CD8-positive, alpha-beta memory T cell (primary cell): Measurements from ENCODE around the gene SLC35A5. TPM values are rescaled to one million over a fixed set of nuclear protein-coding genes. Genes with fewer than 3 reads are reported as not detected.

Experiments
- CTCF ChIA-PET: fragments of 350-600 bp; sonication (Branson Sonifier 250); formaldehyde crosslinking; loops from one replicate; lab custom pipeline; 2021; ENCODE audit warnings: antibody characterized with exemption; lab: Charles Lee
- POLR2A ChIA-PET: fragments of 350-600 bp; sonication (Branson Sonifier 250); formaldehyde crosslinking; loops from one replicate; lab custom pipeline; 2021; ENCODE audit warnings: antibody characterized with exemption; lab: Charles Lee
- DNase-seq, 5 donors: peaks; one replicate each; pipeline versions ENCODE4 v3.0.0 to v3.0.0-alpha.2; 2020 to 2022; ENCODE audit warnings: mixed read lengths in 1 of 5
- H3K27ac ChIP-seq: one replicate; pipeline ENCODE4 v1.7.0; 2013; ENCODE audit warnings: low read depth, mild to moderate bottlenecking, low read length, moderate library complexity
- H3K27me3 ChIP-seq: 2 replicates; pipeline ENCODE4 v1.7.0; 2013; ENCODE audit warnings: low read length, mild to moderate bottlenecking; ENCODE audit not compliant: insufficient read depth, poor library complexity, severe bottlenecking
- H3K36me3 ChIP-seq: 2 replicates; pipeline ENCODE4 v1.7.0; 2013; ENCODE audit warnings: mild to moderate bottlenecking, low read length, moderate library complexity; ENCODE audit not compliant: insufficient read depth
- H3K4me1 ChIP-seq: 2 replicates; pipeline ENCODE4 v1.7.0; 2013; ENCODE audit warnings: mild to moderate bottlenecking, low read length, moderate library complexity; ENCODE audit not compliant: insufficient read depth
- H3K4me3 ChIP-seq: 2 replicates; pipeline ENCODE4 v1.7.0; 2013; ENCODE audit warnings: mild to moderate bottlenecking, low read length
- H3K9me3 ChIP-seq: 2 replicates; pipeline ENCODE4 v1.7.0; 2013; ENCODE audit warnings: mild to moderate bottlenecking, low read length
- H3K27ac Mint-ChIP-seq, 8 donors: one replicate each; pipeline ENCODE4 v1.8.0; 2020 to 2021; ENCODE audit warnings: mixed read lengths in 8 of 8, mild to moderate bottlenecking in 6 of 8, inconsistent platforms in 3 of 8, moderate library complexity in 3 of 8
- H3K27me3 Mint-ChIP-seq, 2 donors: one replicate each; pipeline ENCODE4 v1.8.0; 2020 to 2021; ENCODE audit warnings: mixed read lengths in 2 of 2, mild to moderate bottlenecking in 1 of 2, moderate library complexity in 1 of 2
- H3K36me3 Mint-ChIP-seq, 3 donors: one replicate each; pipeline ENCODE4 v1.8.0; 2020 to 2021; ENCODE audit warnings: mixed read lengths in 3 of 3, inconsistent platforms in 1 of 3, mild to moderate bottlenecking in 1 of 3
- H3K4me1 Mint-ChIP-seq, 3 donors: one replicate each; pipeline ENCODE4 v1.8.0; 2020 to 2021; ENCODE audit warnings: mixed read lengths in 3 of 3, inconsistent platforms in 1 of 3, mild to moderate bottlenecking in 1 of 3
- H3K4me3 Mint-ChIP-seq, 7 donors: one replicate each; pipeline ENCODE4 v1.8.0; 2020 to 2021; ENCODE audit warnings: mixed read lengths in 7 of 7, mild to moderate bottlenecking in 6 of 7, moderate library complexity in 4 of 7, inconsistent platforms in 2 of 7
- H3K9me3 Mint-ChIP-seq, 5 donors: one replicate each; pipeline ENCODE4 v1.8.0; 2020 to 2022; ENCODE audit warnings: mixed read lengths in 5 of 5, mild to moderate bottlenecking in 3 of 5, moderate library complexity in 2 of 5, inconsistent platforms in 1 of 5
- polyA plus RNA-seq: library from polyadenylated mRNA; unstranded; fragments of 300-500 nt; fragmentation: Illumina TruSeq; gene quantifications from one replicate; pipeline ENCODE4 v1.2.3, GENCODE V29; 2021
- total RNA-seq, 2 experiments: library from RNA; stranded (reverse); gene quantifications; one replicate each; pipeline ENCODE4 v1.2.3, GENCODE V29; 2021

Gene SLC35A5
- total and polyA plus RNA-seq, 3 experiments from 2014 or later, result 18.3 to 25.1 (median 19.8) TPM

GRCh38 chr3:112615989-112616731 lies 54.3 kb downstream of the SLC35A5 start:
- H3K36me3 Mint-ChIP-seq, result peaks cover 0 to 2% (median 0%) of the 10 kb centered on the region in 3 donors
- H3K27me3 Mint-ChIP-seq, result peaks cover 2 to 5% of the 10 kb centered on the region in 2 donors
- H3K9me3 Mint-ChIP-seq, result no peaks in the 10 kb centered on the region
- no peak overlapping the region for H3K27ac Mint-ChIP-seq
- H3K4me3 ChIP-seq, result no peak overlapping the region
- H3K4me3 Mint-ChIP-seq, result peak overlapping the region in 1 of 7 donors; percentile 62
- ChIA-PET POLR2A (no interaction called here), CTCF (no interaction called here)
- no peaks in the 10 kb centered on the region for H3K27me3 ChIP-seq
- DNase-seq, result no peak
- no peaks in the 10 kb centered on the region for H3K4me1 ChIP-seq
- H3K4me1 Mint-ChIP-seq, result no peaks in the 10 kb centered on the region
- no peaks in the 10 kb centered on the region for H3K36me3 ChIP-seq
- H3K9me3 ChIP-seq, result no peaks in the 10 kb centered on the region
- H3K27ac ChIP-seq, result no peak overlapping the region

- Histone ChIP-seq H3K36me3 (no peaks in the 10 kb centered on the region), H3K4me3 (no peak overlapping the region), H3K4me1 (no peaks in the 10 kb centered on the region), H3K9me3 (no peaks in the 10 kb centered on the region), H3K27me3 (no peaks in the 10 kb centered on the region), H3K27ac (no peak overlapping the region)
- POLR2A ChIA-PET, result no interaction called here
- H3K27me3 Mint-ChIP-seq, result peaks cover 3 to 6% of the 10 kb centered on the region in 2 donors
- H3K36me3 Mint-ChIP-seq, result peaks cover 0 to 2% (median 0%) of the 10 kb centered on the region in 3 donors
- no peaks in the 10 kb centered on the region for H3K4me1 Mint-ChIP-seq
- no peaks in the 10 kb centered on the region for H3K9me3 Mint-ChIP-seq
- H3K27ac Mint-ChIP-seq, result no peak overlapping the region
- CTCF ChIA-PET, result no interaction called here
- no peak overlapping the region for H3K4me3 Mint-ChIP-seq
- no peak for DNase-seq
Measured at GRCh38 chr3:112617285-112617684, 55.4 kb downstream of the SLC35A5 start.

GRCh38 chr3:112619295-112619694 lies 57.5 kb downstream of the SLC35A5 start:
- DNase-seq, result no peak
- Mint-ChIP-seq H3K4me1 (no peaks in the 10 kb centered on the region), H3K27me3 (peaks cover 3% of the 10 kb centered on the region in 2 donors), H3K36me3 (no peaks in the 10 kb centered on the region), H3K9me3 (no peaks in the 10 kb centered on the region), H3K27ac (no peak overlapping the region), H3K4me3 (no peak overlapping the region)
- H3K4me3 ChIP-seq, result no peak overlapping the region
- POLR2A ChIA-PET, result no interaction called here
- H3K4me1 ChIP-seq, result no peaks in the 10 kb centered on the region
- no peaks in the 10 kb centered on the region for H3K9me3 ChIP-seq
- CTCF ChIA-PET, result no interaction called here
- no peaks in the 10 kb centered on the region for H3K27me3 ChIP-seq
- no peaks in the 10 kb centered on the region for H3K36me3 ChIP-seq
- no peak overlapping the region for H3K27ac ChIP-seq

- no peaks in the 10 kb centered on the region for H3K9me3 ChIP-seq
- no peak overlapping the region for H3K27ac Mint-ChIP-seq
- POLR2A ChIA-PET, result no interaction called here
- CTCF ChIA-PET, result no interaction called here
- H3K27me3 Mint-ChIP-seq, result peaks cover 3% of the 10 kb centered on the region in 2 donors
- no peaks in the 10 kb centered on the region for H3K36me3 Mint-ChIP-seq
- H3K4me3 Mint-ChIP-seq, result no peak overlapping the region
- H3K4me1 Mint-ChIP-seq, result no peaks in the 10 kb centered on the region
- H3K4me1 ChIP-seq, result no peaks in the 10 kb centered on the region
- no peak overlapping the region for H3K27ac ChIP-seq
- no peak for DNase-seq
- H3K27me3 ChIP-seq, result no peaks in the 10 kb centered on the region
- no peak overlapping the region for H3K4me3 ChIP-seq
- H3K9me3 Mint-ChIP-seq, result no peaks in the 10 kb centered on the region
- H3K36me3 ChIP-seq, result no peaks in the 10 kb centered on the region
Measured at GRCh38 chr3:112623213-112623612, 61.4 kb downstream of the SLC35A5 start.

GRCh38 chr3:112623717-112624116 lies 61.9 kb downstream of the SLC35A5 start:
- H3K4me3 Mint-ChIP-seq, result no peak overlapping the region
- peaks cover 3% of the 10 kb centered on the region in 2 donors for H3K27me3 Mint-ChIP-seq
- Histone ChIP-seq H3K27ac (no peak overlapping the region), H3K4me3 (no peak overlapping the region), H3K36me3 (no peaks in the 10 kb centered on the region), H3K27me3 (no peaks in the 10 kb centered on the region), H3K4me1 (no peaks in the 10 kb centered on the region), H3K9me3 (no peaks in the 10 kb centered on the region)
- DNase-seq, result no peak
- H3K4me1 Mint-ChIP-seq, result no peaks in the 10 kb centered on the region
- H3K9me3 Mint-ChIP-seq, result no peaks in the 10 kb centered on the region
- ChIA-PET POLR2A (no interaction called here), CTCF (no interaction called here)
- H3K27ac Mint-ChIP-seq, result no peak overlapping the region
- no peaks in the 10 kb centered on the region for H3K36me3 Mint-ChIP-seq

- no peak overlapping the region for H3K4me3 ChIP-seq
- no peaks in the 10 kb centered on the region for H3K4me1 Mint-ChIP-seq
- ChIA-PET POLR2A (no interaction called here), CTCF (no interaction called here)
- no peak overlapping the region for H3K27ac ChIP-seq
- H3K27me3 Mint-ChIP-seq, result no peaks in the 10 kb centered on the region
- no peaks in the 10 kb centered on the region for H3K27me3 ChIP-seq
- H3K36me3 ChIP-seq, result no peaks in the 10 kb centered on the region
- no peak overlapping the region for H3K4me3 Mint-ChIP-seq
- H3K9me3 Mint-ChIP-seq, result no peaks in the 10 kb centered on the region
- H3K9me3 ChIP-seq, result no peaks in the 10 kb centered on the region
- no peaks in the 10 kb centered on the region for H3K36me3 Mint-ChIP-seq
- H3K4me1 ChIP-seq, result no peaks in the 10 kb centered on the region
- no peak for DNase-seq
- H3K27ac Mint-ChIP-seq, result no peak overlapping the region
Measured at GRCh38 chr3:112627419-112627818, 65.6 kb downstream of the SLC35A5 start.

GRCh38 chr3:112627919-112628466 lies 66.1 kb downstream of the SLC35A5 start:
- H3K27me3 ChIP-seq, result no peaks in the 10 kb centered on the region
- Mint-ChIP-seq H3K36me3 (no peaks in the 10 kb centered on the region), H3K27me3 (no peaks in the 10 kb centered on the region), H3K9me3 (no peaks in the 10 kb centered on the region), H3K4me3 (no peak overlapping the region), H3K27ac (no peak overlapping the region), H3K4me1 (no peaks in the 10 kb centered on the region)
- ChIA-PET CTCF (interaction anchor here (1.3 to 1.5 kb wide), 2 partner anchors 10 to 14 kb away, joined by 4 to 5 read pairs; no protein-coding TSS in a partner anchor), POLR2A (no interaction called here)
- no peaks in the 10 kb centered on the region for H3K9me3 ChIP-seq
- no peak overlapping the region for H3K4me3 ChIP-seq
- no peaks in the 10 kb centered on the region for H3K4me1 ChIP-seq
- no peak overlapping the region for H3K27ac ChIP-seq
- DNase-seq, result no peak
- H3K36me3 ChIP-seq, result no peaks in the 10 kb centered on the region

GRCh38 chr3:112629425-112629824 lies 67.6 kb downstream of the SLC35A5 start:
- ChIA-PET POLR2A (no interaction called here), CTCF (interaction anchor here (1.3 to 1.5 kb wide), 2 partner anchors 9 to 13 kb away, joined by 4 to 5 read pairs; no protein-coding TSS in a partner anchor)
- Mint-ChIP-seq H3K9me3 (no peaks in the 10 kb centered on the region), H3K36me3 (no peaks in the 10 kb centered on the region), H3K4me1 (no peaks in the 10 kb centered on the region), H3K27ac (no peak overlapping the region), H3K4me3 (no peak overlapping the region), H3K27me3 (peaks cover 0 to 2% of the 10 kb centered on the region in 2 donors)
- Histone ChIP-seq H3K27me3 (no peaks in the 10 kb centered on the region), H3K27ac (no peak overlapping the region), H3K9me3 (no peaks in the 10 kb centered on the region), H3K4me1 (no peaks in the 10 kb centered on the region), H3K36me3 (no peaks in the 10 kb centered on the region), H3K4me3 (no peak overlapping the region)
- DNase-seq, result no peak
